Stimulated activated CD4-positive, alpha-beta T cell treated with anti-CD3 and anti-CD28 coated beads, Interleukin-2, amount 100 ng/mL, for 4 hours (primary cell): ENCODE measurements around the gene ZBTB46.

Experiments used
- DNase-seq: peaks from one replicate; pipeline ENCODE4 v3.0.0-alpha.2; 2020; ENCODE audit warnings: low read depth

ZBTB46 gene

GRCh38 chr20:63745961-63746731 is 84.9 kb downstream of the ZBTB46 start:
- no peak for DNase-seq

GRCh38 chr20:63745424-63745805 is 85.6 kb downstream of the ZBTB46 start:
- DNase-seq: no peak

- no peak for DNase-seq
These were observed 86.3 kb downstream of the ZBTB46 start for GRCh38 chr20:63744574-63745423.

GRCh38 chr20:63744158-63744557 is 86.9 kb downstream of the ZBTB46 start:
- no peak for DNase-seq

GRCh38 chr20:63743210-63743970 is 87.7 kb downstream of the ZBTB46 start:
- DNase-seq: no peak

GRCh38 chr20:63742381-63743024 is 88.6 kb downstream of the ZBTB46 start:
- no peak for DNase-seq

- DNase-seq: no peak
These were observed 89.2 kb downstream of the ZBTB46 start for GRCh38 chr20:63741676-63742380.

- DNase-seq: no peak
These were observed 89.7 kb downstream of the ZBTB46 start for GRCh38 chr20:63741354-63741675.

GRCh38 chr20:63740627-63741353 is 90.3 kb downstream of the ZBTB46 start:
- no peak for DNase-seq

- DNase-seq: no peak
These were observed 90.9 kb downstream of the ZBTB46 start for GRCh38 chr20:63740070-63740626.

GRCh38 chr20:63739130-63740069 is 91.7 kb downstream of the ZBTB46 start, which contains the start of gene SLC2A4RG:
SLC2A4RG (plus strand) TSS chr20:63739776; CDS start chr20:63739913, 137 bp downstream.
- peak; percentile 47 for DNase-seq

- DNase-seq: no peak
These were observed 92.4 kb downstream of the ZBTB46 start for GRCh38 chr20:63738687-63739129.

- DNase-seq: no peak
These were observed 92.9 kb downstream of the ZBTB46 start for GRCh38 chr20:63737945-63738686.

- no peak for DNase-seq
These were observed 93.4 kb downstream of the ZBTB46 start for GRCh38 chr20:63737695-63737944.

GRCh38 chr20:63736893-63737694 is 94.0 kb downstream of the ZBTB46 start:
- no peak for DNase-seq

GRCh38 chr20:63735859-63736718 is 95.0 kb downstream of the ZBTB46 start, which contains the start of gene LIME1:
LIME1 (plus strand) TSS chr20:63736664; CDS start chr20:63737550, 886 bp downstream.
- peak; percentile 64 for DNase-seq
